ENCODE measurements around the gene KDM7A. TPM values are rescaled to one million over a fixed set of nuclear protein-coding genes. Genes with fewer than 3 reads are reported as not detected.

The KDM7A gene
- total RNA-seq, 1 donor from 2014 or later = 8.8 TPM

DNA sequence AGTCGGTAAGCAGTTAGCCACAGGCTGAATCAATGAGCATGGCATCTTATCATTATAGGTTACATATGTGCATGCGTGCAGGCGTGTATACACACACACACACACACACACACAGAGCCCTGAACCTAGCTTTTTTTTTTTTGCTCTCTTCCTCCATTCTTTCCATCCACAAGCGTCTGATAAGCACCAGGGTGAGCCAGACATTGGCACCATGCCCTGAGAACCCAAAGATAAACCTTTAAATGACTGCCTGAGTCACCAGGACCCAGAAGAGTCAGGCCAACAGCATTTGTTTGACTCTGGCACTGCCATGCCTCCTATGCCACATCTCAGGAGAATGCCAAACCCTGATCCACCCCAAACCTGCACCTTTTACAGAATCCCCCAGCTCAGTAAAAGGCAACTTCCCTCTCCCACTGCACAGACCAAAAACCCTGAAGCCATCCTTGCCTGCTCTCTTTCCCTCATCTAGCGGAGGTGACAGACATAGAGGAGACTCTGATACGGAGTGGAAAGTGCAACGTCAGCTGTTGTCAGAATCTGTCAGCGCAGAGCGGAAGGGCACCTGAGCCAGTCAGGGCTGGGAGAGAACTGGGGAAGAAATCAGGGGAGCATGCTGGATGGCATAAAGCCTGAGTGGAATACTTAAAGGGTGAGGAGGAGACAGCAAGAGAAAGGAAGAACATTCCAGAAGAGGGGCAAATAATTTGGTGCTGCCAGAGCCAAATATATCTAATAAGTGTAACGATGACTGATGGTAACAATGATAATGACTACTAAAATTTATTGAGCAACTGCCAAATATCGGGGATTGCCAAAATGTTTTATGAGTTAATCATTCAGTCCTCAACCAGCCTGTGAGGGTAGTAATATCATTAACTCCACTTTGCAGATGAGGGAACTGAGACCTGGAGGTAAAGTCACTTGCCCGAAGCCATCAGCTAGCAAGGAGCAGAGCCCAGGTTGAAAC, 117.2 kb downstream of the KDM7A start:
- DNase-seq (ENCODE audit: extremely low read depth, low read depth, low spot score) = no peak

GRCh38 chr7:140058517-140058916, 118.3 kb downstream of the KDM7A start:
- no peak for DNase-seq (ENCODE audit: extremely low read depth, low read depth, low spot score)

DNA sequence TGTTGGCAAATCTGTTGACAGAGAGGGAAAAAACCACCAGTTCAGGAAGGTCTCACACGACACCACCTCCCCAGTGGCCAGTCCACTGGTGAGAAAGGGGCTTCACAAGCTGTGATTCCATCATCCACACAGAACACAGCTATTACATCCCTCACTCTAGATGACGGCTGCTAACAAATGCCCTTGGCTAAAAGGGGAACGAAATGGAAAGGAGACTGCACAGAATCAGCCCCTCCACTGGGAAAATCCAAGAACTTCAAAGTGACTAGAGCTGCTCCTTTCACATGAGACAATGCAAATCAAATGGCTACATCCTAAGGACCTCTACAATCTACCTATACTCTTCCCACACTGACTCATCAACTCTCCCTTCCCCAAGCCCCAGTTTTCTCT, 119.6 kb downstream of the KDM7A start:
- DNase-seq (ENCODE audit: extremely low read depth, low read depth, low spot score) = no peak

- DNase-seq (ENCODE audit: extremely low read depth, low read depth, low spot score) = no peak
These were observed 120.2 kb downstream of the KDM7A start for GRCh38 chr7:140056431-140057142.

DNA sequence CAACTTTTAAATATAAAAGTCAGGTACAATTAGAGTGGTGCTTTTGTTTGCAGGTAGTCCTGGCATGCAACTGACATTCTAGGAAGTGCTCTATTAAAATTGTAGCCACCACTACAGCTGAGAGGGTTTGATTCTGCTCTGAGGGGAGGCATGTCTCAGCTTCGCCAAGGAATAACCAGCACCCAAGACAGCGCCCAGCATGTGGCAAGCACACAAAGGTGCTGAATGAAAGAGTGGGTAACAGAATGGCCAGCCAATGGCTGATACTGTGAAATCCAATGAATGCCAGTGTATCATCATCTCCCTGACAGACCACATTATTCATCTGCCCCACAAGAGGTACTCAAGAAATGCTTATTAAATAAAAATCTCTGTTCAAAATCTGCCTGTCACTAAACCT, 121.0 kb downstream of the KDM7A start:
- no peak for DNase-seq (ENCODE audit: extremely low read depth, low read depth, low spot score)

- DNase-seq (ENCODE audit: extremely low read depth, low read depth, low spot score) = no peak
These were observed 122.0 kb downstream of the KDM7A start for GRCh38 chr7:140054751-140055150.

DNA sequence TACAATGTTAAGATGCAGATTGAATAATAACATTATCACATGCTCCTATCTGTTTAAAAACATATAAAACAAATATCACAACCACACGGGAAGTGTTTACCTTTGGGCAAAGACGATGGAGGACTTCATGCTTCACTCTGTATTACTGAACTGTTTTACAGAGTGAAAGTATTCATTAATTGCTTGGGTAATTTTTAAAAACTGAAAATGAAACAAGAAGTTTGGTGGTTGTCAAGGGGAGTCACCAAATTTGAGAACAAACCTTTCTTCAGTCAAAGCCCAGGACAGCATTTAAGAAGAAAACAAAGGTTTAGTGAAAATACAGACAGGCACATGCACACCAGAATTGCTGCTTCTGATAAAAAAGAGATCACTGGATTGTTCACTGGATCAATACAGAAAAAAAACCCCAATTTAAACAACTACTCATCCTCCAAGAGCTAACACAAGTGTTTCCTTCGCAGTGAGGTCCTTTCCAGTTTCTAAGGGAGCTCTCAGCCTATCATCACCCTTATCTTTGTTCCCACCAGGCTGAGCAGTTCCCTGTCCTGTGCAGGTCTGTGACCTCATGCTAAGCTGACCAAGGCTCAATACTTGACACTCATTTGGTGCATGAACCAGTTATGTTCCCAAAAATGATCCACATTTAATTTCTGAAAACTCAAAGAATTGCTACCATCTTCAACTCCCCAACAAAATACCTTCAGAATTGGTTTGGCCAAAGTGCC, 122.8 kb downstream of the KDM7A start:
- no peak for DNase-seq (ENCODE audit: extremely low read depth, low read depth, low spot score)

DNA sequence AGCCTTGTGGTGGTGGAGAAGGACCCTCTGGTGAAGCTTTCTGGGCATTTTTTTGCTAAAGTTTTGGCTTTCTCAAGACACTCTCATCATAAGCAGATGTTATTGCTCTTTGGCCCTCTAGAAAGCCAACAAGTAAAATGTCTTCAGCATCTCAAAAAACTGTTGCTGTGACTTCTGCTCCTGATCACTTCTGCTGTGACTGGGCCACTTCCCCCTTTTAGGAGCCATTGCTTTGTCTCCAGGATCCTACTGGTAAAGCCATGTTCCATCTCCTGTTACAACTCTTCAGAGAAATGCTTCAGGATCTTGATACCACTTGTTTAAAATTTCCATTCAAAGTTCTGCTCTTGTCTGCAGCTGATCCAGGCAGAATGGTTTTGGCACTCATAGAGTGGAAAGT, 125.0 kb downstream of the KDM7A start:
- DNase-seq (ENCODE audit: extremely low read depth, low read depth, low spot score) = no peak

- DNase-seq (ENCODE audit: extremely low read depth, low read depth, low spot score) = no peak
These were observed 126.7 kb downstream of the KDM7A start for GRCh38 chr7:140050100-140050499.

DNA sequence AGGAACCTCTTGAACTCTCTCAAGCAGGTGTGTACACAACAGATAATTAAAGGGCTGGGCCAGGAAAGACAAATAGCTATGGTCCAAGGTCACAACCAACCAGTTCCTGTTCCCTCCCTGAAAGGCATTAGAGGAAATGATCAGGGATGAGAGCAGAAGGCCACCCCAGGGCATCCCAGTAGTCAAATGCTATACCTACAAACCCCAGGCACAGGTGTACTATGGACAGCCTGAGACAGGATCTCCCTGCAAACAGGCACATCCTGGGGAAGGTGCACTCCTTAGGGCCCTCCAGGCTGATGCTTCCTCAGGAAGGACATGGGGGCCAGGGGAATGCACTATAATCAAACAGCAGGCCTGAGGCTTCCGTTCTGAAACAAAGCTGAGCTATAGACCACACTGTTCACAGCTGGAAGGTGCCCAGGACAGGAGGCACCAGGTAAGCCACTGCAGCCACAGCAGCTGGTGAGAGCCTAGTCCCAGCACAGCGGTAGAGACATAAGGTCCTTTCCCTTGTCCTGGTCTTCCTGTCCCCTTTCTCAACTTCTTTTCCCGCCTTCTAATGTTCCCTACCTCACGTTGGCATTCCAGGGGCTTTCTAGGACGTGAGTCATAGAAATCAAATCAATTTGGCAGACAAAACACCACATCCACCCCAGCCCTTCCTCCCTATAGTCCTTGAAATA, 127.3 kb downstream of the KDM7A start:
- DNase-seq (ENCODE audit: extremely low read depth, low read depth, low spot score) = no peak

DNA sequence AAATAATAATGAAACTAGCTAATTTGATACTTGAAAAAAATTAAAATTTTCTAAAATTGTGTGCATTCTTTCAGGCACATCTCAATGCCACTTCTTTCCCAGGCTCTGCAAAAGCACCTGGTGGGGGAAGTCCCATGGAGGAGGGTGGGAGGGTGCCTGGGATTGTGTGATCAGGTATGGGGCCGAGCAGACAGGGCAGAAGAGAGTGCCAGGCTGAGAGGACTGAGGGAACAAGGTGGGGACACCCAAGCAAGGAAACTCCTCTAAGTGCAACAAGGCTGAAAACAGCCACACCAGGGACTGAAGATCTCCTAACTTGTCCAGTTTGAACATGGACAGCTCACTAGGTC, 127.8 kb downstream of the KDM7A start:
- no peak for DNase-seq (ENCODE audit: extremely low read depth, low read depth, low spot score)

- no peak for DNase-seq (ENCODE audit: extremely low read depth, low read depth, low spot score)
These were observed 128.6 kb downstream of the KDM7A start for GRCh38 chr7:140048138-140048537.

DNA sequence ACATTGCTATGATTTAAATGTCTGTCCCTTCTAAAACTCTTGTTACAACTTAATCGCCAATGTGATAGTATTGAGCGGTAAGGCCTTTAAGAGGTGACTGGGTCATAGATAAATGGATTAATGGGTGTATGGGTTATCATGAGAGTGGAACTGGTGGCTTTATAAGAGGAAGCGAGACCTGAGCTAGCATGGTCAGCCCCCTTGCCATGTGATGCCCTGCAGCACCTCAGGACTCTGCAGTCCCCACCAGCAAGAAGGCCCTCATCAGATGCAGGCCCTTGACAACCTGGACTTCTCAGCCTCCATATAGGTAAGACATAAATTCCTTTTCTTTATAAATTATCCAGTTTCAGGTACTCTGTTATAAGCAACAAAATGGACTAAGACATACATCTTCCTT, 129.6 kb downstream of the KDM7A start:
- DNase-seq (ENCODE audit: extremely low read depth, low read depth, low spot score) = no peak

GRCh38 chr7:140045697-140046096, 131.1 kb downstream of the KDM7A start:
- DNase-seq (ENCODE audit: extremely low read depth, low read depth, low spot score) = no peak

DNA sequence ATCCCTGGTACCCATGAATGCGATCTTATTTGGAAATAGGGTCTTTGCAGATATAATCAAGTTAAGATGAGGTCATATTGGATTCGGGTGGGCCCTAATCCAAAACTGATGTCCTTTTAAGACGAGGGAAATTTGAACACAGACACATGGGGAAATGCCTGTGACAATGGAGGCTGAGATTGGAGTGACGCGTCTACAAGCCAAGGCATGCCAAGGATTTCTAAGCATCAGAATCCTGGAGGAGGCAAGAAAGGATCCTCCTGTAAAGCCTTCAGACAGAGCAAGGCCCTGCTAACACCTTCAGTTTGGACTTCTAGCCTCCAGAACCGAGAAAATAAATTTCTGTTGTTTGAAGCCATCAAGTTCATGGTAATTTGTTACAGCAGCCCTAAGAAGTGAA, 132.5 kb downstream of the KDM7A start:
- DNase-seq (ENCODE audit: extremely low read depth, low read depth, low spot score) = no peak

GRCh38 chr7:140042386-140042670, 134.5 kb downstream of the KDM7A start:
- DNase-seq (ENCODE audit: extremely low read depth, low read depth, low spot score) = no peak

- no peak for DNase-seq (ENCODE audit: extremely low read depth, low read depth, low spot score)
These were observed 135.0 kb downstream of the KDM7A start for GRCh38 chr7:140041659-140042385.

GRCh38 chr7:140039896-140040295, 136.9 kb downstream of the KDM7A start:
- DNase-seq (ENCODE audit: extremely low read depth, low read depth, low spot score) = no peak

DNA sequence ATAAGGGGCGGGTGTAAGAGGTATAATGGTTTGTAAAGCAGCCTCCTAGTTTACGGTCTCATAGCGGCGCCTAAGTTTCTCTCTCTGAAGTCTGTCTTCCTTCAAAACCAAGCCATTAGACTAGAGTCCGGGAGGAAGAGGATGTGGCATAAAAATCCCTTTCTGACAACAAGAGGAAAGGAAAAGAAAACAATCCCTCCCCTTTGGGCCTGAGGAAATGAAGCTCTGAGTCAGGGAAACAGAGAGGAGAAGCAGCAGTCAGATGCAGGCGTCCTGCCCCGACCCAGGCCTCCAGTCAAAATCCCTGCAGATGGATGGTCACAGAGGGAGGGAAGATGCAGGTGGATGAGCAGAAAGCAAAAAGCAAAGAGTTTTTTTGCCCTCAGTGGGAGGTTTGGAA, 137.7 kb downstream of the KDM7A start:
- DNase-seq (ENCODE audit: extremely low read depth, low read depth, low spot score) = no peak

DNA sequence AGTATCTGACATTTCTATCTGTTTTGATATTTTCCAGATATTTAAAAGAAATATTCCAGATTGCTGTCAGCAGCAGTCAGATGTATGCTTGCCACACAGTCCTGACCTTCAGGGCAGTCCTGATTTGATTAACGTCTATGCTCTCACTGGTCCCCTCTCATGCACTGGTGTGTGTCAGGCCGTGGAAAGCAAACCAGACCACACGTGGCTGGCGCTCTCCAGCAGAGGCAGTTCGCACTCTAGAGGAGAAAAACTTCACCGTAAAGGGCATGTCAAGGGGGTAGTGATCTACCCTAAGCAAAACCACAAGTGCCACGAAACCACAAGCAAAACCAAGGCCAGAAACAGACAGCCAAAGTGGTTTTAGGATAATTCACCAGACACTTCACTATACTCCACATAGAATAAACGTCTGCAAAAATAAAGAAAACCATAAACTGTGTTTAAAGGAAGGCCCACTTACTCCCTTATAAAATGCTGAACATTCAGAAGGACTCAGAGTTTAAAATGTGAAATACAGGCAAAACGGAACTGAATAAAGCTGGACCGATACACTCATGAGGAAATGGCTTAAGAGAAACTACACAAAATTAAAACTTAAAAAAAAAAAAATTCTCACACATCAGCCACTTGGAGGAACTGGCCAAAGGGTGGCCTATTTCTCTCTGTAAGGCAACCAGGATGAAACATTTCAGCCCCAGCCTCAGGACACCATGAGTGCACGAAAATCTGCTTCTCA, 140.4 kb downstream of the KDM7A start:
- DNase-seq (ENCODE audit: extremely low read depth, low read depth, low spot score) = no peak

Measured in glomerular endothelial cell (primary cell).